Right lobe of liver (tissue), 4 donors: ENCODE results near the gene FAM217A.

Experiments used
- CTCF ChIP-seq, 4 donors: fragments of 200-600 bp in 3 of 4; fragments of 450-650 bp in 1 of 4; IDR thresholded peaks; one replicate each; pipeline versions ENCODE4 v1.5.1 to v1.8.0; 2016 to 2022; ENCODE audit warnings: antibody characterized with exemption in 4 of 4, mild to moderate bottlenecking in 2 of 4
- POLR2A ChIP-seq: fragments of 450-650 bp; IDR thresholded peaks from one replicate; pipeline ENCODE4 v1.6.1; 2017; ENCODE audit warnings: antibody characterized with exemption, mild to moderate bottlenecking
- donor health status: DM: no; HTN: no; CAD: no.
- donor health status: DM: no; HTN: no; CAD: no.
- donor health status: DM: no; HTN: yes; CAD: no.

GRCh38 chr6:4088704-4089103, 9.8 kb upstream of the FAM217A start:
- TF ChIP-seq CTCF (IDR thresholded peaks at IDR 0.05) (no peak), POLR2A (no peak)
